ENCODE measurements around the gene METTL21A.

- TF ChIP-seq EZH2 (IDR thresholded peaks at IDR 0.05; ENCODE audit: borderline replicate concordance) (no peak), CTCF (IDR thresholded peaks at IDR 0.05; ENCODE audit: poor library complexity) (no peak)
Observed at GRCh38 chr2:207599636-207600035, 25.6 kb downstream of the METTL21A start.

All from hepatocyte (in vitro differentiated cells).